BLaER1 treated with 17β-estradiol and CSF1 and Interleukin-3, amounts not matched to agents 10 nM and 100 nM (cell line): ENCODE data around the gene AFF3.

Experiments
- H3K27ac ChIP-seq, 11 experiments: shearing (Covaris generic); formaldehyde crosslinking; 2 replicates each; pipeline ENCODE4 v1.8.1; 2022
- H3K27me3 ChIP-seq, 11 experiments: shearing (Covaris generic); formaldehyde crosslinking; 2 replicates each; pipeline ENCODE4 v1.8.1; 2022
- H3K36me3 ChIP-seq, 11 experiments: shearing (Covaris generic); formaldehyde crosslinking; 2 replicates each; pipeline ENCODE4 v1.8.1; 2022
- H3K4me1 ChIP-seq, 10 experiments: shearing (Covaris generic); formaldehyde crosslinking; 2 replicates each; pipeline ENCODE4 v1.8.1; 2022
- H3K4me2 ChIP-seq, 11 experiments: shearing (Covaris generic); formaldehyde crosslinking; 2 replicates each; pipeline ENCODE4 v1.8.1; 2022
- H3K4me3 ChIP-seq, 10 experiments: shearing (Covaris generic); formaldehyde crosslinking; 2 replicates each; pipeline ENCODE4 v1.8.1; 2022
- H3K9ac ChIP-seq, 11 experiments: shearing (Covaris generic); formaldehyde crosslinking; 2 replicates each; pipeline ENCODE4 v1.8.1; 2022
- H3K9me3 ChIP-seq, 11 experiments: shearing (Covaris generic); formaldehyde crosslinking; replicated peaks in 1 of 11; 2 replicates each; pipeline ENCODE4 v1.8.1; 2022
- H4K20me1 ChIP-seq, 11 experiments: shearing (Covaris generic); formaldehyde crosslinking; 2 replicates each; pipeline ENCODE4 v1.8.1; 2022
- Cebpa-rat ChIP-seq, 11 experiments: shearing (Covaris generic); IDR thresholded peaks; 2 replicates each; pipeline ENCODE4 v1.8.1; 2022

AFF3 gene

GRCh38 chr2:99641999-99642398 lies 500.4 kb downstream of the AFF3 start:
- no peak for TF ChIP-seq Cebpa-rat (IDR thresholded peaks at IDR 0.05)
- Histone ChIP-seq H3K4me3 (no peak overlapping the region), H3K4me1 (peaks cover 4 to 34% (median 22%) of the 10 kb centered on the region in 10 experiments; a peak in 18 of 20 replicates), H3K36me3 (peaks cover 0 to 14% (median under 1%) of the 10 kb centered on the region in 11 experiments; a peak in 6 of 22 replicates), H3K4me2 (no peak overlapping the region), H3K9ac (no peak overlapping the region), H3K27ac (no peak overlapping the region), H3K9me3 (peaks cover 0 to 2% (median 0%) of the 10 kb centered on the region in 11 experiments; a peak in 6 of 22 replicates), H3K27me3 (no peaks in the 10 kb centered on the region), H4K20me1 (peaks cover 0 to 6% (median 0%) of the 10 kb centered on the region in 11 experiments; a peak in 1 of 22 replicates)

- Histone ChIP-seq H3K4me1 (peaks cover 12 to 35% (median 23%) of the 10 kb centered on the region in 10 experiments), H3K9me3 (no peaks in the 10 kb centered on the region), H3K4me2 (no peak overlapping the region; a peak in 1 of 22 replicates)
Measured at GRCh38 chr2:99640635-99641151, 501.7 kb downstream of the AFF3 start.

GRCh38 chr2:99638791-99639190 lies 503.6 kb downstream of the AFF3 start:
- H3K9ac ChIP-seq, result peak overlapping the region in 1 of 11 experiments; percentile 16; a peak in 1 of 22 replicates
- H3K27ac ChIP-seq, result peak overlapping the region in 2 of 11 experiments; percentile 18 to 25; a peak in 3 of 22 replicates
- H4K20me1 ChIP-seq, result peaks cover 0 to 6% (median 0%) of the 10 kb centered on the region in 11 experiments; a peak in 1 of 22 replicates
- no peak overlapping the region for H3K4me3 ChIP-seq
- peak overlapping the region; percentile 8 to 85 (median 69); a peak in 20 of 22 replicates for H3K4me2 ChIP-seq
- H3K9me3 ChIP-seq, result peaks cover 4 to 7% (median 5%) of the 10 kb centered on the region in 11 experiments; a peak in 21 of 22 replicates
- peaks cover 27 to 44% (median 33%) of the 10 kb centered on the region in 10 experiments for H3K4me1 ChIP-seq
- TF ChIP-seq Cebpa-rat (IDR thresholded peaks at IDR 0.05), result no peak
- peaks cover 0 to 5% (median 0%) of the 10 kb centered on the region in 11 experiments; a peak in 2 of 22 replicates for H3K36me3 ChIP-seq
- no peaks in the 10 kb centered on the region for H3K27me3 ChIP-seq

More at GRCh38 chr2:99640635-99641151, 501.7 kb downstream of the AFF3 start:
- Histone ChIP-seq H3K27ac (no peak overlapping the region), H3K36me3 (peaks cover 0 to 17% (median 0%) of the 10 kb centered on the region in 11 experiments; a peak in 3 of 22 replicates), H3K9ac (no peak overlapping the region), H4K20me1 (peaks cover 0 to 6% (median 0%) of the 10 kb centered on the region in 11 experiments; a peak in 1 of 22 replicates), H3K4me3 (no peak overlapping the region), H3K27me3 (no peaks in the 10 kb centered on the region)
- TF ChIP-seq Cebpa-rat (IDR thresholded peaks at IDR 0.05), result no peak

- Histone ChIP-seq H3K27ac (no peak overlapping the region), H3K9me3 (peaks cover 18 to 22% (median 21%) of the 10 kb centered on the region in 11 experiments), H3K4me2 (no peak overlapping the region), H3K36me3 (peaks cover 0 to 17% (median 10%) of the 10 kb centered on the region in 11 experiments; a peak in 9 of 22 replicates), H3K9ac (no peak overlapping the region), H3K4me3 (no peak overlapping the region), H4K20me1 (peaks cover 0 to 6% (median 0%) of the 10 kb centered on the region in 11 experiments; a peak in 1 of 22 replicates), H3K27me3 (no peaks in the 10 kb centered on the region), H3K4me1 (peaks cover 34 to 50% (median 38%) of the 10 kb centered on the region in 10 experiments)
- no peak for TF ChIP-seq Cebpa-rat (IDR thresholded peaks at IDR 0.05)
Measured at GRCh38 chr2:99637159-99637697, 505.2 kb downstream of the AFF3 start.

GRCh38 chr2:99636144-99637034 lies 506.0 kb downstream of the AFF3 start:
- TF ChIP-seq Cebpa-rat (IDR thresholded peaks at IDR 0.05), result no peak
- Histone ChIP-seq H3K4me1 (peaks cover 34 to 50% (median 42%) of the 10 kb centered on the region in 10 experiments), H3K4me2 (peak overlapping the region in 2 of 11 experiments; percentile 8 to 18; a peak in 2 of 22 replicates)

GRCh38 chr2:99635710-99636109 lies 506.7 kb downstream of the AFF3 start:
- peak overlapping the region in 2 of 11 experiments; percentile 8 to 18; a peak in 2 of 22 replicates for H3K4me2 ChIP-seq
- TF ChIP-seq Cebpa-rat (IDR thresholded peaks at IDR 0.05), result no peak
- no peak overlapping the region for H3K9ac ChIP-seq
- peaks cover 21 to 34% (median 26%) of the 10 kb centered on the region in 11 experiments for H3K9me3 ChIP-seq
- H4K20me1 ChIP-seq, result peaks cover 0 to 6% (median 0%) of the 10 kb centered on the region in 11 experiments; a peak in 1 of 22 replicates
- no peak overlapping the region for H3K27ac ChIP-seq
- peaks cover 34 to 50% (median 42%) of the 10 kb centered on the region in 10 experiments for H3K4me1 ChIP-seq
- peaks cover 0 to 24% (median 13%) of the 10 kb centered on the region in 11 experiments; a peak in 13 of 22 replicates for H3K36me3 ChIP-seq
- H3K27me3 ChIP-seq, result no peaks in the 10 kb centered on the region
- no peak overlapping the region for H3K4me3 ChIP-seq

More at GRCh38 chr2:99636144-99637034, 506.0 kb downstream of the AFF3 start:
- Histone ChIP-seq H4K20me1 (peaks cover 0 to 6% (median 0%) of the 10 kb centered on the region in 11 experiments; a peak in 1 of 22 replicates), H3K27me3 (no peaks in the 10 kb centered on the region), H3K9me3 (peaks cover 20 to 31% (median 24%) of the 10 kb centered on the region in 11 experiments), H3K36me3 (peaks cover 0 to 20% (median 10%) of the 10 kb centered on the region in 11 experiments; a peak in 9 of 22 replicates), H3K27ac (no peak overlapping the region), H3K9ac (no peak overlapping the region), H3K4me3 (no peak overlapping the region)

GRCh38 chr2:99634234-99634633 lies 508.2 kb downstream of the AFF3 start:
- Histone ChIP-seq H3K36me3 (peaks cover 0 to 38% (median 25%) of the 10 kb centered on the region in 11 experiments; a peak in 15 of 22 replicates), H3K27ac (0 out of 22 replicates have a peak overlapping the region, but pooled peaks of 1 of the 11 experiments have one; percentile 6), H4K20me1 (peaks cover 0 to 6% (median 0%) of the 10 kb centered on the region in 11 experiments; a peak in 1 of 22 replicates), H3K4me1 (peaks cover 28 to 49% (median 34%) of the 10 kb centered on the region in 10 experiments), H3K9ac (no peak overlapping the region), H3K4me3 (peak overlapping the region in 1 of 10 experiments; percentile 13; a peak in 1 of 20 replicates), H3K27me3 (no peaks in the 10 kb centered on the region), H3K9me3 (peaks cover 22 to 42% (median 26%) of the 10 kb centered on the region in 11 experiments), H3K4me2 (peak overlapping the region; percentile 10 to 63 (median 41))
- TF ChIP-seq Cebpa-rat (IDR thresholded peaks at IDR 0.05), result no peak

- Histone ChIP-seq H3K9ac (no peak overlapping the region), H3K4me1 (peaks cover 12 to 43% (median 18%) of the 10 kb centered on the region in 10 experiments), H3K27ac (no peak overlapping the region), H3K9me3 (peaks cover 22 to 43% (median 26%) of the 10 kb centered on the region in 11 experiments), H3K27me3 (no peaks in the 10 kb centered on the region), H3K4me2 (peak overlapping the region in 2 of 11 experiments; percentile 42 to 55; a peak in 4 of 22 replicates), H3K4me3 (no peak overlapping the region), H4K20me1 (no peaks in the 10 kb centered on the region), H3K36me3 (peaks cover 0 to 42% (median 25%) of the 10 kb centered on the region in 11 experiments; a peak in 15 of 22 replicates)
- no peak for TF ChIP-seq Cebpa-rat (IDR thresholded peaks at IDR 0.05)
Measured at GRCh38 chr2:99631700-99632099, 510.7 kb downstream of the AFF3 start.
